ENCODE results near the gene DENND1A. TPM values are rescaled to one million over a fixed set of nuclear protein-coding genes. Genes with fewer than 3 reads are reported as not detected.
A peak's percentile ranks its signal among the peaks of the same experiment; 100 is the strongest.
"Not testable (repeated sequence)": the region's sequence is repeated elsewhere in the genome, so short reads cannot be mapped to it uniquely, and the experiment has no call there.

DENND1A gene
- total and polyA plus RNA-seq, 8 donors = 4.4 to 109 (median 21.4) TPM

- no peaks in the 10 kb centered on the region for H3K27me3 ChIP-seq
- H3K4me3 ChIP-seq = peak overlapping the region; percentile 7 to 34 (median 20)
- DNase-seq = peak in 1 of 2 donors; percentile 32
- peaks cover 11 to 38% (median 23%) of the 10 kb centered on the region in 4 donors for H3K4me1 ChIP-seq
- H3K9me3 ChIP-seq = no peaks in the 10 kb centered on the region
- no peak for TF ChIP-seq EP300 (IDR thresholded peaks at IDR 0.05)
- TF ChIP-seq POLR2AphosphoS5 (IDR thresholded peaks at IDR 0.05) = no peak
- TF ChIP-seq, protein P1, sequence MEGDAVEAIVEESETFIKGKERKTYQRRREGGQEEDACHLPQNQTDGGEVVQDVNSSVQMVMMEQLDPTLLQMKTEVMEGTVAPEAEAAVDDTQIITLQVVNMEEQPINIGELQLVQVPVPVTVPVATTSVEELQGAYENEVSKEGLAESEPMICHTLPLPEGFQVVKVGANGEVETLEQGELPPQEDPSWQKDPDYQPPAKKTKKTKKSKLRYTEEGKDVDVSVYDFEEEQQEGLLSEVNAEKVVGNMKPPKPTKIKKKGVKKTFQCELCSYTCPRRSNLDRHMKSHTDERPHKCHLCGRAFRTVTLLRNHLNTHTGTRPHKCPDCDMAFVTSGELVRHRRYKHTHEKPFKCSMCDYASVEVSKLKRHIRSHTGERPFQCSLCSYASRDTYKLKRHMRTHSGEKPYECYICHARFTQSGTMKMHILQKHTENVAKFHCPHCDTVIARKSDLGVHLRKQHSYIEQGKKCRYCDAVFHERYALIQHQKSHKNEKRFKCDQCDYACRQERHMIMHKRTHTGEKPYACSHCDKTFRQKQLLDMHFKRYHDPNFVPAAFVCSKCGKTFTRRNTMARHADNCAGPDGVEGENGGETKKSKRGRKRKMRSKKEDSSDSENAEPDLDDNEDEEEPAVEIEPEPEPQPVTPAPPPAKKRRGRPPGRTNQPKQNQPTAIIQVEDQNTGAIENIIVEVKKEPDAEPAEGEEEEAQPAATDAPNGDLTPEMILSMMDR (IDR thresholded peaks at IDR 0.05) = no peak
- TF ChIP-seq POLR2A (IDR thresholded peaks at IDR 0.05) = no peak
- WGBS, 5 donors = 21 to 39% (median 34%) methylated on average over 10 of the region's 10 CpGs
- peak overlapping the region in 2 of 5 donors; percentile 21 to 42 for H3K27ac ChIP-seq
- intact Hi-C loops (cut with DNase I; ENCODE audit: low total_unique reads) = no loop called here
- H3K36me3 ChIP-seq = no peaks in the 10 kb centered on the region
Observed at GRCh38 chr9:123637945-123638634, 291.8 kb downstream of the DENND1A start.

GRCh38 chr9:123637606-123637944 is 292.4 kb downstream of the DENND1A start:
- intact Hi-C loops (cut with DNase I; ENCODE audit: low total_unique reads) = no loop called here
- peak overlapping the region in 2 of 5 donors; percentile 21 to 42 for H3K27ac ChIP-seq
- no peaks in the 10 kb centered on the region for H3K36me3 ChIP-seq
- H3K4me1 ChIP-seq = peaks cover 5 to 33% (median 18%) of the 10 kb centered on the region in 4 donors
- 2 to 18% (median 7%) methylated on average over 3 of the region's 3 CpGs for WGBS, 5 donors
- peak in 1 of 2 donors; percentile 28 for DNase-seq
- H3K27me3 ChIP-seq = no peaks in the 10 kb centered on the region
- no peaks in the 10 kb centered on the region for H3K9me3 ChIP-seq
- H3K4me3 ChIP-seq = peak overlapping the region; percentile 7 to 34 (median 20)
- TF ChIP-seq POLR2AphosphoS5 (IDR thresholded peaks at IDR 0.05) = no peak
- TF ChIP-seq, protein P1 (IDR thresholded peaks at IDR 0.05) = no peak
- TF ChIP-seq EP300 (IDR thresholded peaks at IDR 0.05) = no peak
- TF ChIP-seq POLR2A (IDR thresholded peaks at IDR 0.05) = no peak

- peaks cover 0 to 26% (median 13%) of the 10 kb centered on the region in 4 donors for H3K4me1 ChIP-seq
- H3K9me3 ChIP-seq; intact Hi-C loops (cut with DNase I; ENCODE audit: low total_unique reads); DNase-seq; H3K27ac ChIP-seq; H3K27me3 ChIP-seq; H3K4me3 ChIP-seq; H3K36me3 ChIP-seq: not testable (repeated sequence)
- WGBS, 5 donors = 85 to 94% (median 88%) methylated on average over 10 of the region's 10 CpGs
Observed at GRCh38 chr9:123636805-123637204, 293.1 kb downstream of the DENND1A start.

- WGBS, 5 donors = 94 to 99% (median 95%) methylated on average over 3 of the region's 3 CpGs
- Histone ChIP-seq H3K36me3 (peaks cover 5 to 28% (median 26%) of the 10 kb centered on the region in 4 donors), H3K4me3 (no peak overlapping the region), H3K4me1 (peaks cover 0 to 9% (median 1%) of the 10 kb centered on the region in 4 donors), H3K27ac (no peak overlapping the region), H3K9me3 (no peaks in the 10 kb centered on the region), H3K27me3 (no peaks in the 10 kb centered on the region)
- intact Hi-C loops (cut with DNase I; ENCODE audit: low total_unique reads) = no loop called here
- no peak for DNase-seq
- TF ChIP-seq POLR2A (IDR thresholded peaks at IDR 0.05) (no peak), POLR2AphosphoS5 (IDR thresholded peaks at IDR 0.05) (no peak), EP300 (IDR thresholded peaks at IDR 0.05) (no peak)
- TF ChIP-seq, protein P1 (IDR thresholded peaks at IDR 0.05) = no peak
Observed at GRCh38 chr9:123631862-123632261, 298.1 kb downstream of the DENND1A start.

- 96 to 99% (median 97%) methylated on average over 9 of the region's 9 CpGs for WGBS, 5 donors
- H3K27me3 ChIP-seq = no peaks in the 10 kb centered on the region
- intact Hi-C loops (cut with DNase I; ENCODE audit: low total_unique reads) = no loop called here
- TF ChIP-seq, protein P1 (IDR thresholded peaks at IDR 0.05) = no peak
- no peak for TF ChIP-seq POLR2A (IDR thresholded peaks at IDR 0.05)
- no peak for TF ChIP-seq EP300 (IDR thresholded peaks at IDR 0.05)
- TF ChIP-seq POLR2AphosphoS5 (IDR thresholded peaks at IDR 0.05) = no peak
- no peak for DNase-seq
- peaks cover 5 to 35% (median 27%) of the 10 kb centered on the region in 4 donors for H3K36me3 ChIP-seq
- peaks cover 0 to 7% (median 1%) of the 10 kb centered on the region in 4 donors for H3K4me1 ChIP-seq
- H3K4me3 ChIP-seq = no peak overlapping the region
- no peaks in the 10 kb centered on the region for H3K9me3 ChIP-seq
- no peak overlapping the region for H3K27ac ChIP-seq
Observed at GRCh38 chr9:123630233-123630632, 299.7 kb downstream of the DENND1A start.
